HG02973 (cell line): ENCODE data around the gene ZNF646.
A peak's percentile ranks its signal among the peaks of the same experiment; 100 is the strongest.

ENCODE experiments used
- ATAC-seq: cut with Tn5 transposase; IDR thresholded peaks from one replicate; pipeline ENCODE4 v1.9.1; 2021; ENCODE audit warnings: moderate library complexity; ENCODE audit not compliant: unreplicated experiment

Gene ZNF646

DNA sequence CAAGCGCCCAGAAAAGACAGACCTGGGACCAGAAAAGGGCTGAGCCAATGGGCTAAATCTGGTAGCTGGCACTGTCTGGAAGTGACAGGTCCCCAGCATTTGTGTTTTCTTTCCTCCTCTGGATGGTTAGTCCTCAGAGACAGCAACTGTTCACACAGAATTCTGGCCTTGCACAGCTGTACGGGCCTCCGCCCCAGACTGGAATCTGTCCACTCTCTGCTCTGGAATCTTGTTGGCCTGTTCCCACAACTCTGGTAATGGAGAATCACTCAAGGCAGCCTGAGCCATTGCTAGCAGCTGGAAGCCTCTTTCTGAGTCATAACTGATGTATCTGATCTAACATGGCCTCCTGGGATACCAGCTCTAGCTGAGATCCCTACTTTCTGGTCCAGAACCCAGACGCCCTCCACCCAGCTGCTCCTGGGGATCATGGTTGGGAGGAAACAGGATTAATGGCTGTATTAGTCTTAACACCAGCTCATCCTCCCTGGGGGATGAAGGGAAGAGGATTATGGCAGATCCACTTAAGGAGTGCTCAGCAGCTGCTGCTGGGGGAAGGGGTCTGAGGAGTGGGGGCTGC, 9.2 kb upstream of the ZNF646 start:
- ATAC-seq, result no peak

DNA sequence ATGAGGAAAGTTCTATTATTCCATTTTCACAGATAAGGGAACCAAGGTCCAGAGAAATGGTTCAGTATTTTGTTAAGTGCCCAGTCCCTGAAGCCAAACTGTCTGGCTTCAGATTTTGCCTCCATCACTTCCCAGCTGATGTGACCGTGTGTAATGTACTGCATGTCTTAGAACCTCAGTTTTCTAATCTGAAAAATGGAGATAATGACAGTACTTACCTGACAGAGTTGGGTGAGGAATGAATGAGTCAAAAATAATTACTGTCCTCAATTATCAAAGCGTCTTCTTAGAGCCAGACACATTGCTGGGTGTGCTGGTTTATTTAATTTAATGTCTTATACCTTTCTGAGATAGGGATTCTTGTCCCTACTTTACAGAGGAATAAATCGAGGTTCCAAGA, 6.9 kb upstream of the ZNF646 start:
- no peak for ATAC-seq

DNA sequence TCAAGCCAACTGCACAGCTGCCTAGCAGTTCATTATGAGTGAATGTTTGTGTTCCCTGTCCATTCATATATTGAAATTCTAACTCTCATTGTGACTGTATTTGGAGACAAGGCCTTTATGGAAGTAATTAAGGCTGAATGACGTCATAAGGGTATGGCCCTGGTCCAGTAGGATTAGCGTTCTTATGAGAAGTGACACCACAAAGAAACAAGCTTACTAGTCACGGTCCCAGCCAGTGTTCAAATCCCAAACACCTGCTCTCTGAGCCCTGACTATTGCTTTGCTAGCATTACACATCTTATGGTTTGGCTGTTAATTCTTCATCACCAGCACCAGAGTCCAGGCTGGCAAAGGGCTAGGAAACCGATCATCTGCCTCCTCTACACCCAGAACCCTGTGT, 2.4 kb upstream of the ZNF646 start:
- ATAC-seq, result no peak

DNA sequence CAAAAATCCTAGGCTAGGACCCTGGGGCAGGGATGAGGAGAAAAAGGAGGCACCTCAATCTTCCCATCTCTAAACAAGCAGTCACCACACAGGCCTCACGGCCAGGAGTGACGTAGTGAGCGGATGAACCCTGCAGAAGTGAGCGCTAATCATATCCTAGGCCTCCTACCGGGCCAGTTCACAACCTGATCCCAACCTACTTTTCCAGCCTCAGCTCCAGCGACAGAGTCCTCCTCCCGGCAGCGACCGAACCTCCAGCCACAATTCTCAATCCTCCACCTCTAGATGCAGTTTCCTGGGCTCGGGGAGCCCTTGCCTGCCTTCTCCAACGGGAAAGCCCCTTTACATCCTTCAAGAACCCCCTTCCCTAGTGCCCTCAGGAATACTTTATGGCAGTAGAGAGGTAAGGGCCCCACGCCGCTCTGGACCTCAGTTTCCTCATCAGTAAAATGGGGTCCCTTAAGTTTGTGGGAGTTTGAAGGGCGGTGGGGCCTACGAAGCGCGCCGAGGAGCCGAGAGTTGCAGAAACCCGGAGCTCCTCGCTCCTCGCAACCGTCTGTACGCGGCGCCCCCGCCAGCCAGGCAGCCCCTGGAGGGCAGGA, 1.6 kb upstream of the ZNF646 start:
- ATAC-seq, result no peak

DNA sequence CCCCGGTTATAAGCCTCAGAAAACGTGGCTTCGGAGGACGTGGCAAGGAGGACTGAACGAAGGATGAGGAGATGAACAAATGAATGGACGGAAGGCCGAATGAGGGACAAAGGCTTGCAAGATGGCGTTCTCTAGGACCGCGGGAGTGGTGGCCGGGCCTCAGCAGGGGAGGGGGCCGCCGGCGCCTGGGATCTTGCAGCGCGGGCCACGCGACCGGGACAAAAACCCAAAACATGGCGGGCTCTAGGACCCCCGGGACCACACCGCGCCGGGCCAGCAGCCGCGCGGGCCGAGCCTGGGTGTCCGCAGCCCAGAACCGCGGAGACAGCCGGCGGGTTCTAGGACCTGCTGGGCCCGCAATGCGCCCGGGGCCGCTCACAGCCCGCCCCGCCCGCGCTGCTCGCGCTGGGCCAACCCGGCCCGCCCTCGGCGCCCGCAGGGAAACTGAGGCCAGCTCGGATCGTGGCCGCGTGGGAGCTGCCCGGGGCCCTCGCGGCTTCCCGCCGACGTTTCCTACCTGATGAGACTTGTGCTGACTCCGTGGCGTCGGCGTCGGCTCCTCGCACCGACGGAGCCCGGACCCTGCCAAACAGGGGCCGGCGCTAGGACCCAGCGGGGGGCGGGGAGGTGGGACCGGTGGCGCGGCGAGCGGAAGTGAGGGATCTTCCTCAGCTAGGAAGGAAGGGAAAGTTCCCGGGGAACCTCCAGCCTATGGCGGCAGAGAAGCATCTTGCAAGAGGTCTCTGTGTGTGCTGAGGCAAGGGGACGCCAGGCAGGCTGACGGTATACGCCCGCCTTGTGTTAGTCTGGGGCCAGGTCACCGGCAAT, 866 bp upstream of the ZNF646 start:
- peak; percentile 45 for ATAC-seq

DNA sequence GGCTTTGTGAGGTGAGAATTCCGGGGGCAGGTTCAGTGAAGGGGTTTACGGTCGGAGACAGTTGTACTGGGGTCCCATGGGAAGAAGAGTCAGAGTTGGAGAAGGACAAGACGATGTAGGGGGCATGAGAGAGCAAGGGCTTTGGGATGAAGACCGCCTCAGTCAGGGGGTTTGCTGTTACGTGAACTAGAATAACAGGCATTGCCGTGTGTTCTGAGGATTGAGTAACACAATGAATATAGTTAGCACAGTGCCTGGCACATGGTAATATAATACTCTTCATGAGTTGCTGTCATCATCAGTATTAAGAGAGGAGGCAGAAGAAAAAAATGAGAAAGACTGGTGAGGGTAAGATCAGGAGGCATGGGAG, 577 bp downstream of the ZNF646 start:
- ATAC-seq, result no peak

DNA sequence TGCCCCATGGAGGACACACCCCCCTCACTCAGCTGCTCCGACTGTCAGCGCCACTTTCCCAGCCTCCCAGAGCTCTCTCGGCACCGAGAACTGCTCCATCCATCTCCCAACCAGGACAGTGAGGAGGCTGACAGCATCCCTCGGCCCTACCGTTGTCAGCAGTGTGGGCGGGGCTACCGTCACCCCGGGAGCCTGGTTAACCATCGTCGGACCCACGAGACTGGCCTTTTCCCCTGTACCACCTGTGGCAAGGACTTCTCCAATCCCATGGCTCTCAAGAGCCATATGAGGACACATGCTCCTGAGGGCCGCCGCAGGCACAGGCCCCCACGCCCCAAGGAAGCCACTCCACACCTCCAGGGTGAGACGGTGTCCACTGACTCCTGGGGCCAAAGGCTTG, 2.1 kb downstream of the ZNF646 start:
- no peak for ATAC-seq

DNA sequence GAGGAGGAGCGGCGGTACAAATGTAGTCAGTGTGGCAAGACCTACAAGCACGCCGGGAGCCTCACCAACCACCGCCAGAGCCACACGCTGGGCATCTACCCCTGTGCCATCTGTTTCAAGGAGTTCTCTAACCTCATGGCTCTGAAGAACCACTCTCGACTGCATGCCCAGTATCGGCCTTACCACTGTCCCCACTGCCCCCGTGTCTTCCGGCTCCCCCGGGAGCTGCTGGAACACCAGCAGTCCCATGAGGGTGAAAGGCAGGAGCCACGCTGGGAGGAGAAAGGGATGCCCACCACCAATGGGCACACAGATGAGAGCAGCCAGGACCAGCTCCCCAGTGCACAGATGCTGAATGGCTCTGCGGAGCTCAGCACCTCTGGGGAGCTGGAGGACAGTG, 2.8 kb downstream of the ZNF646 start:
- ATAC-seq, result no peak

DNA sequence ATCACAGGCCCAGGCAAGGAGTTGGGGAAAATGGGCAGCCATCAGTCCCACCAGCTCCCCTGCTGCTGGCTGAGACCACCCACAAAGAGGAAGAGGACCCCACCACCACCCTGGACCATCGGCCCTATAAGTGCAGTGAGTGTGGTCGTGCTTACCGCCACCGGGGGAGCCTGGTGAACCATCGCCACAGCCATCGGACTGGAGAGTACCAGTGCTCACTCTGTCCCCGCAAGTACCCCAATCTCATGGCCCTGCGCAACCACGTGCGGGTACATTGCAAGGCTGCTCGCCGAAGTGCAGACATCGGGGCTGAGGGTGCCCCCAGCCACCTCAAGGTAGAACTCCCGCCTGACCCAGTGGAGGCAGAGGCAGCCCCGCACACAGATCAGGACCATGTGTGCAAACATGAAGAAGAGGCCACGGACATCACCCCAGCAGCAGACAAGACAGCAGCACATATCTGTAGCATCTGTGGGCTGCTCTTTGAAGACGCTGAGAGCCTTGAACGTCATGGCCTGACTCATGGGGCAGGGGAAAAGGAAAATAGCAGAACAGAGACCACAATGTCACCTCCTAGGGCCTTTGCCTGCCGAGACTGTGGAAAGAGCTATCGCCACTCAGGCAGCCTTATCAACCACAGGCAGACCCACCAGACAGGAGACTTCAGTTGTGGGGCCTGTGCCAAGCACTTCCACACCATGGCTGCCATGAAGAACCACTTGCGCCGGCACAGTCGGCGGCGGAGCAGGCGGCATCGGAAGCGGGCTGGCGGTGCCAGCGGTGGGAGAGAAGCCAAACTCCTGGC, 3.6 kb downstream of the ZNF646 start:
- ATAC-seq, result no peak

DNA sequence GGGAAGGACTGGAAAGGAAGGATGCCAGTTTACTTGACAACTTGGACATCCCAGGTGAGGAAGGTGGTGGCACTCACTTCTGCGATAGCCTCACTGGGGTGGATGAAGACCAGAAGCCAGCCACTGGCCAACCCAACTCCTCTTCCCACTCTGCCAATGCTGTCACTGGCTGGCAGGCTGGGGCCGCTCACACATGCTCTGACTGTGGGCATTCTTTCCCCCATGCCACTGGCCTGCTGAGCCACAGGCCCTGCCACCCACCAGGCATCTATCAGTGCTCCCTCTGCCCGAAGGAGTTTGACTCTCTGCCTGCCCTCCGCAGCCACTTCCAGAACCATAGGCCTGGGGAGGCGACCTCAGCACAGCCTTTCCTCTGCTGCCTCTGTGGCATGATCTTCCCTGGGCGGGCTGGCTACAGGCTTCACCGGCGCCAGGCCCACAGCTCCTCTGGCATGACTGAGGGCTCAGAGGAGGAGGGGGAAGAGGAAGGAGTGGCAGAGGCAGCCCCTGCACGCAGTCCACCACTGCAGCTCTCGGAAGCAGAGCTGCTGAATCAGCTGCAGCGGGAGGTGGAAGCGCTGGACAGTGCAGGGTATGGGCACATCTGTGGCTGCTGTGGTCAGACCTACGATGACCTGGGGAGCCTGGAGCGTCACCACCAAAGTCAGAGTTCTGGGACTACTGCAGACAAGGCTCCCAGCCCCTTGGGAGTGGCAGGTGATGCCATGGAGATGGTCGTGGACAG, 4.5 kb downstream of the ZNF646 start:
- ATAC-seq, result no peak

DNA sequence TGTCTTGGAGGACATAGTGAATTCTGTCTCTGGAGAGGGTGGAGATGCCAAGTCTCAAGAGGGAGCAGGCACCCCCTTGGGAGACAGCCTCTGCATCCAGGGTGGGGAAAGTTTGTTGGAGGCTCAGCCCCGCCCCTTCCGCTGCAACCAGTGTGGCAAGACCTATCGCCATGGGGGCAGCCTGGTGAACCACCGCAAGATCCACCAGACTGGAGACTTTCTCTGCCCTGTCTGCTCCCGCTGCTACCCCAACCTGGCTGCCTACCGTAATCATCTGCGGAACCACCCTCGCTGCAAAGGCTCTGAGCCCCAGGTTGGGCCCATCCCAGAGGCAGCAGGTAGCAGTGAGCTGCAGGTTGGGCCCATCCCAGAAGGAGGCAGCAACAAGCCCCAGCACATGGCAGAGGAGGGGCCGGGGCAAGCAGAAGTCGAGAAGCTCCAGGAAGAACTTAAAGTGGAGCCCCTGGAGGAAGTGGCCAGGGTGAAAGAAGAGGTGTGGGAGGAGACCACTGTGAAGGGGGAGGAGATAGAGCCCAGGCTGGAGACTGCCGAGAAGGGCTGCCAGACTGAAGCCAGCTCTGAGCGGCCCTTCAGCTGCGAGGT, 5.2 kb downstream of the ZNF646 start:
- no peak for ATAC-seq

DNA sequence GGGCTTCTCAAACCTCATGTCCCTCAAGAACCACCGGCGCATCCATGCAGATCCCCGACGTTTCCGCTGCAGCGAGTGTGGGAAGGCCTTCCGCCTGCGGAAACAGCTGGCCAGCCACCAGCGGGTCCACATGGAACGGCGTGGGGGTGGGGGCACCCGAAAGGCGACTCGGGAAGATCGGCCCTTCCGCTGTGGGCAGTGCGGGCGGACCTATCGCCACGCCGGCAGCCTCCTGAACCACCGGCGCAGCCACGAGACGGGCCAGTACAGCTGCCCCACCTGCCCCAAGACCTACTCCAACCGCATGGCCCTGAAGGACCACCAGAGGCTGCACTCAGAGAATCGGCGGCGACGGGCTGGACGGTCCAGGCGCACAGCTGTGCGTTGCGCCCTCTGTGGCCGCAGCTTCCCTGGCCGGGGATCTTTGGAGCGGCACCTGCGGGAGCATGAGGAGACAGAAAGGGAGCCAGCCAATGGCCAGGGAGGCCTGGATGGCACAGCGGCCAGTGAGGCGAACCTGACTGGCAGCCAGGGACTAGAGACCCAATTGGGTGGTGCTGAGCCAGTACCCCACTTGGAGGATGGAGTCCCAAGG, 5.9 kb downstream of the ZNF646 start:
- no peak for ATAC-seq

DNA sequence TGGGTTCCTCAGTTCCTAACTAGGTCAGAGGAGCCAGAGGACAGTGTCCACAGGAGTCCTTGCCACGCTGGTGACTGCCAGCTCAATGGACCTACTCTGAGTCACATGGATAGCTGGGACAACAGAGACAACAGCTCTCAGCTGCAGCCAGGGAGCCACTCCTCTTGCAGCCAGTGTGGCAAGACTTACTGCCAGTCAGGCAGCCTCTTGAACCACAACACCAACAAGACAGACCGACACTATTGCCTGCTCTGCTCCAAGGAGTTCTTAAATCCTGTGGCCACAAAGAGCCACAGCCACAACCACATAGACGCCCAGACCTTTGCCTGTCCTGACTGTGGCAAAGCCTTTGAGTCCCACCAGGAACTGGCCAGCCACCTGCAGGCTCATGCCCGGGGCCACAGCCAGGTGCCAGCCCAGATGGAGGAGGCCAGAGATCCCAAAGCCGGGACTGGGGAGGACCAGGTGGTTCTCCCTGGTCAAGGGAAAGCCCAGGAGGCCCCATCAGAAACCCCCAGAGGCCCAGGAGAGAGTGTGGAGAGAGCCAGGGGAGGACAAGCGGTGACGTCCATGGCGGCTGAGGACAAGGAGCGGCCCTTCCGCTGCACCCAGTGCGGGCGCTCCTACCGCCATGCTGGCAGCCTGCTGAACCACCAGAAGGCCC, 6.7 kb downstream of the ZNF646 start:
- no peak for ATAC-seq

DNA sequence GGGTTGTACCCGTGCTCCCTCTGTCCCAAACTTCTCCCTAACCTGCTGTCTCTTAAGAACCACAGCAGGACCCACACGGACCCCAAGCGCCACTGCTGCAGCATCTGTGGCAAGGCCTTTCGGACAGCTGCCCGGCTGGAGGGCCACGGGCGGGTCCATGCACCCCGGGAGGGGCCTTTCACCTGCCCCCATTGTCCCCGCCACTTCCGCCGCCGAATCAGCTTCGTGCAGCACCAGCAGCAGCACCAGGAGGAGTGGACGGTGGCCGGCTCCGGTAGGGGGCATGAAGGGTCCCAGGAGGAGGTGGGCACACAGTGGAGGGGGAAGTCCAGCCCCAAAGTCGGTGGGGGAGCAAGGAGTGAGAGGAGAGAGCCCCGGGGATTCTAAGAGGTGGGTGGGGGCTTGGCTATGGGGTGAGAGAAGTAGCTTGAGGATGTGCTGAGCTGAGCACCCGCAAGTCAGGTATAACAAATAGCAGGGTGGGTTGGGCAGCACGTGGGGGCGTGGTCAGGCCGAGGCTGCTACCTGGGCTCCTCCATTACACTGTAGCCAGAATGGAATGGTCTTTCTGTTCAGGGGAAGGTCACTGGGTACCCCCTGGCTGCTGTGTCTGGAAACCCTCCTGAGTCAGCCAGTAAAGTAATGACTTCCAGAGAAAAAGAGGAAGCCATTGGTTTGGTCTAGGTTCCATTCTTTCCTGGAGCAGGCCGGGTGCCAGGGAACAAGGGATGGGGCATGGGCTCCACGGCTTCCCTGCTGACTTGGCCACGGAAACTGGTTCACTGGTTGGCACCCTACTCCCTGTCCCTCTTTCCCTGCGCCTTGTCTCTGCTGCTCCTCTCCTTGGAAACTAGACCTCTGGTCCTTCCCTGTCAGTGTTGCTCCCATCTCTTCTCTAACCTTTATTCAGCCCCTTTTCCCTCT, 7.5 kb downstream of the ZNF646 start:
- ATAC-seq, result no peak

DNA sequence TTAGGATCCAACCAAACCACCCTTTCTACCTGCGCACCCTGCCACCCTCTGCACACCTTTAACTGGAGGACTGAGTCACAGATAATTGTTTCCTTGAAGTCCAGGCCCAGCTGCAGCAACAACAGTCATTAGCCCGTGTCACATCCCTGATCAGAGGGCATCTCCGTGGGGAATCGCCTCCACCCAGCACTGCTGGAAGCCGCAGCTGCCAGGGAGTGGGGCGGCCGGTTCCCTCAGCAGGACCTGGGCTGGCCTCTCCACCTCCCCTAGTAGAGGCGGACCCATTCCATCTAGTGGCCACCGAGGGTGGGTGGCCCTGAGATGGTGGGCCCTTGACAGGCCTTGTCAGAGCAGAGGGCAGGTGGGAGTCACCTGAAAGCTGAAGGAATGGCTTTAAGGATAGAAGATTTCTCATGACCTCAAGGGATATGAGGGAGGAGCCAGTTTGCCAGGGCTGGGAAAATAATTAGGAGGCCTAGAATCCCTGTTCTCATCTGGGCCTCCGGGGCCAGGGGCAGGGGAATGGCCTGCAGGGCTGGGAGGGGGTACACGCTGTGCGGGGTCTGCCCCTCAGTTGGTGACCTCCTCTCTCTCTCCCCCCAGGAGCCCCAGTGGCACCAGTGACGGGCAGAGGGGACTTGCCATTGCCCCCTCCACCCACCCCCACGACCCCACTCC, 8.3 kb downstream of the ZNF646 start:
- no peak for ATAC-seq

DNA sequence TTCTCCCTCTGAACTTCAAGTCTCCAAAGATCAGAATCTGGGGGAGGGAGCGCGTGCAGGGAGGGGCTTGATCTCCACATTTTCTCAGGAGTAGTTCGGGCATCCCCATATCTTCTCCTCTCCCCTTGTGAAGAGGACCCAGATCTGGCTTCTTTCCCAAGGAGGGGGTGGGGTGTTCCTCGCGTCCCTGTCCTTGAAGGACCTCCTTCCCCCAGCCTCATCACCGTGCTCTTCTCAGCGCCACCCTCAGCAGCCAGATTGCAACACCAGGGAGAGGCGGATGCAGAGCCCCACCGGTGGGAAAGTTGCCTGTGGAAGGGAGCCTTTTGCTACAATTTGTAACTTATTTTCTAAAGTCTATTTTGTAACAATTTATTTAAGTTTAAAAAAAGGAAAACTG, 8.9 kb downstream of the ZNF646 start:
- no peak for ATAC-seq

DNA sequence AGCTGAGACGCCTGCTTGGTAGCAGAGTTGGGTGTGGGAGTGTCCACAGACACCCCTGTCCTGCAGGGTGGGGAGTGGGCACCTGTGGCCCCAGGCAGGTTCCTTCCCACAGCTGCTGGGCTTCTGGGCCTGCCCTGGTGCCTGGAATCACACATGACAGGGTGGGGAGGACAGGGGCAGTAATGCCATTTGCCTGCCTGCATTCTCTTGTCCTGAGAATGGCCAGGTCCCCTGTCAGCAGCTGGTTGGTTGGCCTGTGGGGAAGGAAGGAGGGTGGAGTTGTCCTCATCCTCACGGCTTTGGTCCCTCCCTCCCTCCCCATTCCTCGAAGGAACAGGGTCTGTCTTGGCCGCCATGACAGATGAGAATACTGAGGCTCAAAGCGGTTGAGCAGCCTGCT, 9.3 kb downstream of the ZNF646 start:
- no peak for ATAC-seq

DNA sequence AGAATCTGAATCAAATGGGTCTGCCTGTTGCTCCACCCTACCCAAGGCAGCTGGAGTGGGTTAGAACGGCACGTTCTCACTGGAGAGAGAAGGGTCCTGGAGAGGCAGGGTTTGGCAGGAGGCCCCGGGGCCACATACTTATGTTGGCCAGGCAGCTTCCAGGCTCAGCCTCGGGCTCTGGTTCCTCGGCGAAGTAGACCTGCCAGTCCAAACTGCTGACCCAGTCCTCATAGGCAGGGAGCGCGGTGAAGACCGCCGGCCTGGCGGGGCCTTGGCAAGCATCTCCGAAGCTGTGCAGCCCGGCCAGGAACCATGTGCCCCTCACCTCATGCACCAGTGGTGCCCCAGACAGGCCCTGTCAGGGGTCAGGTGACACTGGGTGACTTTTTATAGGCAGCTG, 9.8 kb downstream of the ZNF646 start:
- ATAC-seq, result no peak
